Liver (tissue), 9 donors: Measurements from ENCODE around the gene PET100. TPM values are rescaled to one million over a fixed set of nuclear protein-coding genes. Genes with fewer than 3 reads are reported as not detected.

Experiments used
- DNase-seq: peaks from one replicate; pipeline ENCODE4 v3.0.0-alpha.2; 2017; ENCODE audit warnings: low spot score
- H3K27ac ChIP-seq, 2 donors: one replicate each; pipeline ENCODE4 v1.7.0; 2013; ENCODE audit warnings: inconsistent platforms in 2 of 2, low read length in 2 of 2, control low read depth in 1 of 2, low read depth in 1 of 2, mild to moderate bottlenecking in 1 of 2
- H3K27me3 ChIP-seq, 4 donors: one replicate each; pipeline versions ENCODE4 v1.6.1 to v1.7.0; 2013; ENCODE audit warnings: low read length in 3 of 4, inconsistent platforms in 1 of 4, mild to moderate bottlenecking in 1 of 4, moderate library complexity in 1 of 4; ENCODE audit not compliant: control insufficient read depth in 4 of 4, insufficient read depth in 4 of 4
- H3K36me3 ChIP-seq, 4 donors: one replicate each; pipeline versions ENCODE4 v1.6.1 to v1.7.0; 2013; ENCODE audit warnings: low read length in 3 of 4, mild to moderate bottlenecking in 3 of 4, low read depth in 1 of 4, moderate library complexity in 1 of 4; ENCODE audit not compliant: control insufficient read depth in 4 of 4, insufficient read depth in 3 of 4
- H3K4me1 ChIP-seq, 4 donors: one replicate each; pipeline versions ENCODE4 v1.6.1 to v1.7.0; 2013; ENCODE audit warnings: low read length in 3 of 4, mild to moderate bottlenecking in 3 of 4, moderate library complexity in 1 of 4; ENCODE audit not compliant: control insufficient read depth in 4 of 4, insufficient read depth in 4 of 4
- H3K4me3 ChIP-seq, 3 donors: one replicate each; pipeline versions ENCODE4 v1.6.1 to v1.7.0; 2013; ENCODE audit warnings: low read length in 3 of 3, control low read depth in 1 of 3, low read depth in 1 of 3, mild to moderate bottlenecking in 1 of 3
- H3K9ac ChIP-seq, 2 donors: one replicate each; pipeline ENCODE4 v1.7.0; 2013; ENCODE audit warnings: low read length in 2 of 2, mild to moderate bottlenecking in 2 of 2, moderate library complexity in 2 of 2, control low read depth in 1 of 2, low read depth in 1 of 2
- H3K9me3 ChIP-seq, 4 donors: one replicate each; pipeline versions ENCODE4 v1.6.1 to v1.7.0; 2013; ENCODE audit warnings: low read length in 3 of 4; ENCODE audit not compliant: control insufficient read depth in 4 of 4
- EGR1 ChIP-seq, 2 donors: IDR thresholded peaks; 2 replicates each; pipeline ENCODE4 v1.6.1; 2016 to 2018; ENCODE audit warnings: antibody characterized with exemption in 2 of 2, low read depth in 2 of 2
- FOXA1 ChIP-seq: IDR thresholded peaks from 2 replicates; pipeline ENCODE4 v1.6.1; 2016; ENCODE audit warnings: antibody characterized with exemption
- FOXA2 ChIP-seq: IDR thresholded peaks from 2 replicates; pipeline ENCODE4 v1.6.1; 2016; ENCODE audit warnings: antibody characterized with exemption
- GABPA ChIP-seq, 2 donors: IDR thresholded peaks in 1 of 2; conservative IDR thresholded peaks in 1 of 2; 2 replicates each; pipeline ENCODE4 v1.6.1; 2016; ENCODE audit warnings: antibody characterized with exemption in 2 of 2, mild to moderate bottlenecking in 1 of 2, moderate library complexity in 1 of 2
- HNF4A ChIP-seq, 2 donors: conservative IDR thresholded peaks; 2 replicates each; pipeline ENCODE4 v1.6.1; 2016; ENCODE audit warnings: antibody characterized with exemption in 2 of 2, mild to moderate bottlenecking in 2 of 2
- HNF4G ChIP-seq: IDR thresholded peaks from 2 replicates; pipeline ENCODE4 v1.6.1; 2016; ENCODE audit warnings: antibody characterized with exemption
- JUND ChIP-seq, 2 donors: IDR thresholded peaks; 2 replicates each; pipeline ENCODE4 v1.6.1; 2016; ENCODE audit warnings: antibody characterized with exemption in 2 of 2
- NR2F2 ChIP-seq: IDR thresholded peaks from 2 replicates; pipeline ENCODE4 v1.6.1; 2016; ENCODE audit warnings: antibody characterized with exemption
- RAD21 ChIP-seq, 2 donors: IDR thresholded peaks; 2 replicates each; pipeline ENCODE4 v1.6.1; 2016; ENCODE audit warnings: antibody characterized with exemption in 2 of 2, mild to moderate bottlenecking in 2 of 2
- RXRA ChIP-seq, 2 donors: IDR thresholded peaks; 2 replicates each; pipeline ENCODE4 v1.6.1; 2017 to 2018; ENCODE audit warnings: antibody characterized with exemption in 2 of 2, mild to moderate bottlenecking in 1 of 2
- SP1 ChIP-seq: IDR thresholded peaks from 2 replicates; pipeline ENCODE4 v1.6.1; 2018; ENCODE audit warnings: antibody characterized with exemption, mild to moderate bottlenecking
- TAF1 ChIP-seq: conservative IDR thresholded peaks from 2 replicates; pipeline ENCODE4 v1.6.1; 2016; ENCODE audit warnings: antibody characterized with exemption, mild to moderate bottlenecking
- WGBS: extraction: QIAGEN DNeasy Blood & Tissue Kit; methylation state at CpG from one replicate; pipeline ENCODE4 v1.1.7; 2013; 5-methylcytosine and 5-hydroxymethylcytosine counted together
- polyA plus RNA-seq, 2 donors: library from polyadenylated mRNA; stranded (reverse) in 1 of 2; unstranded in 1 of 2; fragments of 200-250 nt in 1 of 2; fragments of >200 nt in 1 of 2; fragmentation: Nextera tagmentation in 1 of 2; extraction: Ambion mirVana in 1 of 2; gene quantifications; one replicate each; pipeline versions ENCODE4 v1.2.1 to v1.2.3, GENCODE V29; 2013 to 2015
- total RNA-seq, 2 donors: library from RNA; depleted of rRNA; stranded (reverse); fragments of >200 nt; gene quantifications; one replicate each; pipeline ENCODE4 v1.2.3, GENCODE V29; 2014
- TF ChIP-seq, protein P1 (sequence below): fragments of 150-350 bp; IDR thresholded peaks from 2 replicates; pipeline ENCODE4 v1.5.1; 2017; ENCODE audit warnings: improper control_type of control experiment, low read depth, low read length; ENCODE audit not compliant: missing input control
- TF ChIP-seq, protein P2 (sequence below): IDR thresholded peaks from 2 replicates; pipeline ENCODE4 v1.6.1; 2016; ENCODE audit warnings: antibody characterized with exemption
- TF ChIP-seq, protein P3 (sequence below): IDR thresholded peaks from 2 replicates; pipeline ENCODE4 v1.6.1; 2016; ENCODE audit warnings: antibody characterized with exemption
- TF ChIP-seq, protein P4 (sequence below): IDR thresholded peaks from 2 replicates; pipeline ENCODE4 v1.6.1; 2016; ENCODE audit warnings: antibody characterized with exemption
- donor health status: healthy.
- donor health status: healthy.
- donor health status: healthy.
- donor health status: healthy.
- donor health status: healthy.

The PET100 gene
- total and polyA plus RNA-seq, 4 donors, result 4.8 to 225 (median 26.7) TPM

DNA sequence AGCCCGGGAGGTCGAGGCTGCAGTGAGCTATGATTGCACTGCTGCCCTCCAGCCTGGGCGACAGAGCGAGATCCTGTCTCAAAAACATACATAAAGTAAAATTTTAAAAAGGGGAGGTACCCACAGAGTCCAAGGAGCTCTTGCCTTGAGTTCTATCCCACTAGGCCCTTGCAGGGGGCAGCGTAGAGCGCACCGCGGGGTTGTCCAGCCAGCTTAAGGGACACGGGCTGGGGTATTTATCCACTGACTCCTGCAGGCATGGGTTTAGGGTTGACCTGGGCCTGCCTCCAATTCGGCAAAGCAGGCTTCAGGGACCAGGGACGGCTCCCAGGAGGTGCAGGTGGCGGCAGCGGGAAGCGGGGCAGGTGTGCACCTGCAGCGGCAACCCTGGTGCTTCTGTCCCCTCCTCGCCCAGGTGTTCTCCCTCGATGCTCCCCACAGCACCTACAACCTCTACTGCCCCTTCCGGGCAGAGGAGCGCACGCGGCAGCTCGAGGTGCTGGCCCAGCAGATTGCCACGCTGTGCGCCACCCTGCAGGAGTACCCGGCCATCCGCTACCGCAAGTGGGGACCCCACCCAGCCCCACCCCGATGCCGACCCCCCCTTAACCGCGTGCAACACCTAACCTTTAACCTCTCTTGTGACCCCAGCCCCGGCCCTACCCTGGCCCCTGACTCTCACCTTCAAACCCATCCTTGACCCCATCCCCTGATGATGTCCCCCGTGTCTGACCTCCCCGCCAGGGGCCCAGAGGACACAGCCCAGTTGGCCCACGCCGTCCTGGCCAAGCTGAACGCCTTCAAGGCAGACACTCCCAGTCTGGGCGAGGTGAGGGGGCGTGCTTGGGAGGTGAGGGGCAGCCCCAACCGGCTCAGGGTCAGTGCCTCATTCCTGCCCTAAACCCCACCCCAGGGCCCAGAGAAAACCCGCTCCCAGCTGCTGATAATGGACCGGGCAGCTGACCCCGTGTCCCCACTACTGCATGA is 12.0 kb downstream of the PET100 start:
- TF ChIP-seq SP1, result no peak
- no peak for TF ChIP-seq RAD21 (IDR thresholded peaks at IDR 0.05)
- TF ChIP-seq HNF4A (conservative IDR thresholded peaks at IDR 0.05), result no peak
- TF ChIP-seq, protein P1, sequence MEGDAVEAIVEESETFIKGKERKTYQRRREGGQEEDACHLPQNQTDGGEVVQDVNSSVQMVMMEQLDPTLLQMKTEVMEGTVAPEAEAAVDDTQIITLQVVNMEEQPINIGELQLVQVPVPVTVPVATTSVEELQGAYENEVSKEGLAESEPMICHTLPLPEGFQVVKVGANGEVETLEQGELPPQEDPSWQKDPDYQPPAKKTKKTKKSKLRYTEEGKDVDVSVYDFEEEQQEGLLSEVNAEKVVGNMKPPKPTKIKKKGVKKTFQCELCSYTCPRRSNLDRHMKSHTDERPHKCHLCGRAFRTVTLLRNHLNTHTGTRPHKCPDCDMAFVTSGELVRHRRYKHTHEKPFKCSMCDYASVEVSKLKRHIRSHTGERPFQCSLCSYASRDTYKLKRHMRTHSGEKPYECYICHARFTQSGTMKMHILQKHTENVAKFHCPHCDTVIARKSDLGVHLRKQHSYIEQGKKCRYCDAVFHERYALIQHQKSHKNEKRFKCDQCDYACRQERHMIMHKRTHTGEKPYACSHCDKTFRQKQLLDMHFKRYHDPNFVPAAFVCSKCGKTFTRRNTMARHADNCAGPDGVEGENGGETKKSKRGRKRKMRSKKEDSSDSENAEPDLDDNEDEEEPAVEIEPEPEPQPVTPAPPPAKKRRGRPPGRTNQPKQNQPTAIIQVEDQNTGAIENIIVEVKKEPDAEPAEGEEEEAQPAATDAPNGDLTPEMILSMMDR, result no peak
- TF ChIP-seq FOXA1, result no peak
- no peak for TF ChIP-seq HNF4G
- no peak for TF ChIP-seq GABPA (IDR thresholded peaks at IDR 0.05 in 1 of 2, conservative IDR thresholded peaks at IDR 0.05 in 1 of 2)
- no peak for TF ChIP-seq JUND (IDR thresholded peaks at IDR 0.05)
- no peak for TF ChIP-seq RXRA (IDR thresholded peaks at IDR 0.05)
- no peak for TF ChIP-seq EGR1 (IDR thresholded peaks at IDR 0.05; ENCODE audit: low read depth in 2 of 2)
- 92% methylated on average over 43 of the region's 43 CpGs for WGBS

DNA sequence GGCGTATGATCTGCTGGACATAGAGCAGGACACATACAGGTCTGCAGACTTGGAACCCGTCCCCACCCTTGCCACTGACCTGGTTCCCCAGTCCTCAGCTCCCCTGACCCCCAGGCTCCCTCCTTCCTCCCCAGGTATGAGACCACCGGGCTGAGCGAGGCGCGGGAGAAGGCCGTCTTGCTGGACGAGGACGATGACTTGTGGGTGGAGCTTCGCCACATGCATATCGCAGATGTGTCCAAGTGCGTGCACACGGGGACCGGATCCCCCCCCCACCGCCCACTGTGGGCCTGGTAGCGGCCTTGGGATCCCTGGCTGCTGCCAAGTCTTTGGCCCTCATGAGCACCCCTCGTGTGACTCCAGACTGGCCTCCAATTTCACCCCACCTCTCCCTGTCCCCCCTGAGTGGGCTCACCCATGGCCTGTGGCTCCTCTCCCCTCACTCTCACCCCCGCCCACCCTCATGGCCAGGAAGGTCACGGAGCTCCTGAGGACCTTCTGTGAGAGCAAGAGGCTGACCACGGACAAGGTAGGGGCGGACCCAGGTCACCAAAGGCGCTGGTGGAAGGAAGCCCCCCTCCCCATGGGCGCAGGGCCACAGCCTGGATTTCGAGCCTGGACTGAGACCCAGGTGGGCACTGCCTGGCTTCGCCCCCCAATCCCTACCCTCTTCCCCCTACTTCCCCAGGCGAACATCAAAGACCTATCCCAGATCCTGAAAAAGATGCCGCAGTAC is 12.9 kb downstream of the PET100 start:
- H3K4me3 ChIP-seq, result no peak overlapping the region
- peaks cover 0 to 10% (median 5%) of the 10 kb centered on the region in 4 donors for H3K4me1 ChIP-seq
- no peaks in the 10 kb centered on the region for H3K27me3 ChIP-seq
- H3K9ac ChIP-seq, result no peak overlapping the region
- 94% methylated on average over 27 of the region's 27 CpGs for WGBS
- H3K9me3 ChIP-seq, result no peaks in the 10 kb centered on the region
- peaks cover 0 to 3% (median 0%) of the 10 kb centered on the region in 4 donors for H3K36me3 ChIP-seq
- DNase-seq, result no peak
- H3K27ac ChIP-seq, result no peak overlapping the region
- no peak for TF ChIP-seq JUND (IDR thresholded peaks at IDR 0.05)
- no peak for TF ChIP-seq FOXA2
- no peak for TF ChIP-seq RXRA (IDR thresholded peaks at IDR 0.05)
- no peak for TF ChIP-seq TAF1
- TF ChIP-seq, protein P2, sequence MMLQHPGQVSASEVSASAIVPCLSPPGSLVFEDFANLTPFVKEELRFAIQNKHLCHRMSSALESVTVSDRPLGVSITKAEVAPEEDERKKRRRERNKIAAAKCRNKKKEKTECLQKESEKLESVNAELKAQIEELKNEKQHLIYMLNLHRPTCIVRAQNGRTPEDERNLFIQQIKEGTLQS, result no peak

More for the DNA sequence above, 12.0 kb downstream of the PET100 start:
- no peak overlapping the region for H3K27ac ChIP-seq
- H3K9me3 ChIP-seq, result no peaks in the 10 kb centered on the region
- H3K4me1 ChIP-seq, result peaks cover 1 to 11% (median 8%) of the 10 kb centered on the region in 4 donors
- no peaks in the 10 kb centered on the region for H3K27me3 ChIP-seq
- no peak overlapping the region for H3K9ac ChIP-seq
- no peak for DNase-seq
- no peak overlapping the region for H3K4me3 ChIP-seq
- peaks cover 0 to 3% (median 0%) of the 10 kb centered on the region in 4 donors for H3K36me3 ChIP-seq

DNA sequence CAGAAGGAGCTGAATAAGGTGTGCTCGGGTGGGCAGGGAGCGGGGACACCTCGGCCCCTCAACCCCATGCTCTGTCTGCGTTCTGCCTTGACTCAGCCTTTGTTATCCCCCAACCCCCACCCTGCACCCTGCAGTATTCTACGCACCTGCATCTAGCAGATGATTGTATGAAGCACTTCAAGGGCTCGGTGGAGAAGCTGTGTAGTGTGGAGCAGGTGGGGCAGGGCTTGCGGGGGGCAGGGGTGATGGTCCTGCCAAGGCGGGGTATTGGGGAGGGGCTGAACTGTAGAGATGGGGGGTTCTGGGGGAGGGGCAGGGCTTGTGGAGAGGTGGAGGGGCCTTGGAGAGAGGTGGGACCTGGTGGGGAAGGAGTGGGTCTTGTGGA is 13.4 kb downstream of the PET100 start:
- Histone ChIP-seq H3K9ac (no peak overlapping the region), H3K27ac (no peak overlapping the region), H3K4me1 (peaks cover 0 to 5% (median under 1%) of the 10 kb centered on the region in 4 donors), H3K9me3 (no peaks in the 10 kb centered on the region), H3K4me3 (no peak overlapping the region), H3K36me3 (peaks cover 0 to 3% (median 0%) of the 10 kb centered on the region in 4 donors), H3K27me3 (no peaks in the 10 kb centered on the region)
- no peak for DNase-seq
- WGBS, result 96% methylated on average over 8 of the region's 8 CpGs
- TF ChIP-seq GABPA (IDR thresholded peaks at IDR 0.05 in 1 of 2, conservative IDR thresholded peaks at IDR 0.05 in 1 of 2) (no peak), NR2F2 (no peak), HNF4G (no peak), RAD21 (IDR thresholded peaks at IDR 0.05) (no peak), FOXA1 (no peak), RXRA (IDR thresholded peaks at IDR 0.05) (no peak), EGR1 (IDR thresholded peaks at IDR 0.05; ENCODE audit: low read depth in 2 of 2) (no peak), JUND (IDR thresholded peaks at IDR 0.05) (no peak), HNF4A (conservative IDR thresholded peaks at IDR 0.05) (no peak), FOXA2 (no peak), TAF1 (no peak), SP1 (no peak)
- TF ChIP-seq, protein P3, sequence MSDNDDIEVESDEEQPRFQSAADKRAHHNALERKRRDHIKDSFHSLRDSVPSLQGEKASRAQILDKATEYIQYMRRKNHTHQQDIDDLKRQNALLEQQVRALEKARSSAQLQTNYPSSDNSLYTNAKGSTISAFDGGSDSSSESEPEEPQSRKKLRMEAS, result no peak
- TF ChIP-seq, protein P4, sequence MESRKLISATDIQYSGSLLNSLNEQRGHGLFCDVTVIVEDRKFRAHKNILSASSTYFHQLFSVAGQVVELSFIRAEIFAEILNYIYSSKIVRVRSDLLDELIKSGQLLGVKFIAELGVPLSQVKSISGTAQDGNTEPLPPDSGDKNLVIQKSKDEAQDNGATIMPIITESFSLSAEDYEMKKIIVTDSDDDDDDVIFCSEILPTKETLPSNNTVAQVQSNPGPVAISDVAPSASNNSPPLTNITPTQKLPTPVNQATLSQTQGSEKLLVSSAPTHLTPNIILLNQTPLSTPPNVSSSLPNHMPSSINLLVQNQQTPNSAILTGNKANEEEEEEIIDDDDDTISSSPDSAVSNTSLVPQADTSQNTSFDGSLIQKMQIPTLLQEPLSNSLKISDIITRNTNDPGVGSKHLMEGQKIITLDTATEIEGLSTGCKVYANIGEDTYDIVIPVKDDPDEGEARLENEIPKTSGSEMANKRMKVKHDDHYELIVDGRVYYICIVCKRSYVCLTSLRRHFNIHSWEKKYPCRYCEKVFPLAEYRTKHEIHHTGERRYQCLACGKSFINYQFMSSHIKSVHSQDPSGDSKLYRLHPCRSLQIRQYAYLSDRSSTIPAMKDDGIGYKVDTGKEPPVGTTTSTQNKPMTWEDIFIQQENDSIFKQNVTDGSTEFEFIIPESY, result no peak
- TF ChIP-seq, protein P2, result no peak
- TF ChIP-seq, protein P1, result no peak
